ENCODE results near the gene NHEJ1.

DNA sequence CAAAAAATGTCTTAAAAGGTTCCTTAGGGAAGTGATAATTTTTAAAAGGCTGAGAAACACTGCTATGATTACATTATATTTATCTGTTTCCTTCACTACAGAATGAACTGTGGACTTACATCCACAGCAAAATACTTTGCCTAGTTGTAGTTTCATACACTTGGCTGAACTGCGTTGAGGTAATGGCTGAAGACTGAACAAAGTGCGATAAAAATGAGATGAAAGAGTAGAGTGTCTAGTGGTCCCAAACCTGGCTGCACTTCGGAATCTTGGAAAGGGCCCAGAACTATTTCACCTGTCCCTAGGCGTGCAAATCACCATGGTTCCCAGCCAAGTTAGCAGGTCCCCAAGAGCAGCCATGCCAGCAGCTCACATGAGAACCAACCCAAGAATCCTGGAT lies 81.7 kb downstream of the NHEJ1 start:
- TF ChIP-seq CTCF (IDR thresholded peaks at IDR 0.05; ENCODE audit: low read depth, low read length, poor library complexity, severe bottlenecking) (no peak), EZH2phosphoT487 (IDR thresholded peaks at IDR 0.05; ENCODE audit: borderline replicate concordance, low read length) (no peak)

Measured in DOHH2 (cell line).